Measurements from ENCODE around the gene ATP13A3.
"Not testable (repeated sequence)": the region's sequence is repeated elsewhere in the genome, so short reads cannot be mapped to it uniquely, and the experiment has no call there.

ATP13A3 gene

DNA sequence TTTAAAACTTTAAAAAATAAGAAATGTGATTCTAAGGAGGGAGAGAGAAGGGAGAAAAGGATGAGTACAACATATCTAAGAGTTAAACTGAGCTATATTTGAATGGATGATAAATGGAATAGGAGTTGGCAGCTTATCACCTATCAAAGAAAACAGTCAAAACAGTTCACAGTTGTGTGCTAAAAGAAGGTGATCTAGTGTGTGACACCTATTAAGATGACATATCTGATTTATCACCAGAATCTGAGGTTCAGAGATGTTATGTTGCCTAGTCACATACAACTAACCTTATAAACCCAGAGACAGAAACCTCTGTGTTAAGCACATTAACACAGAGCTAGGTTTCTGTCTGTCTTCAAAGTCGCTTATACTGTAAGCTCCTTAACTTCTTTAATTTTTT is 3.0 kb downstream of the ATP13A3 start:
- DNase-seq (ENCODE audit: low read depth): no peak
- peak overlapping the region; percentile 10 for H3K4me3 ChIP-seq (ENCODE audit: low read depth, low read length)
- TF ChIP-seq POLR2A (IDR thresholded peaks at IDR 0.05; ENCODE audit: extremely low read depth, insufficient read length): no peak
- TF ChIP-seq, protein P1, sequence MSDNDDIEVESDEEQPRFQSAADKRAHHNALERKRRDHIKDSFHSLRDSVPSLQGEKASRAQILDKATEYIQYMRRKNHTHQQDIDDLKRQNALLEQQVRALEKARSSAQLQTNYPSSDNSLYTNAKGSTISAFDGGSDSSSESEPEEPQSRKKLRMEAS (IDR thresholded peaks at IDR 0.05; ENCODE audit: low read depth, low read length): no peak
- TF ChIP-seq, protein P2, sequence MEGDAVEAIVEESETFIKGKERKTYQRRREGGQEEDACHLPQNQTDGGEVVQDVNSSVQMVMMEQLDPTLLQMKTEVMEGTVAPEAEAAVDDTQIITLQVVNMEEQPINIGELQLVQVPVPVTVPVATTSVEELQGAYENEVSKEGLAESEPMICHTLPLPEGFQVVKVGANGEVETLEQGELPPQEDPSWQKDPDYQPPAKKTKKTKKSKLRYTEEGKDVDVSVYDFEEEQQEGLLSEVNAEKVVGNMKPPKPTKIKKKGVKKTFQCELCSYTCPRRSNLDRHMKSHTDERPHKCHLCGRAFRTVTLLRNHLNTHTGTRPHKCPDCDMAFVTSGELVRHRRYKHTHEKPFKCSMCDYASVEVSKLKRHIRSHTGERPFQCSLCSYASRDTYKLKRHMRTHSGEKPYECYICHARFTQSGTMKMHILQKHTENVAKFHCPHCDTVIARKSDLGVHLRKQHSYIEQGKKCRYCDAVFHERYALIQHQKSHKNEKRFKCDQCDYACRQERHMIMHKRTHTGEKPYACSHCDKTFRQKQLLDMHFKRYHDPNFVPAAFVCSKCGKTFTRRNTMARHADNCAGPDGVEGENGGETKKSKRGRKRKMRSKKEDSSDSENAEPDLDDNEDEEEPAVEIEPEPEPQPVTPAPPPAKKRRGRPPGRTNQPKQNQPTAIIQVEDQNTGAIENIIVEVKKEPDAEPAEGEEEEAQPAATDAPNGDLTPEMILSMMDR (IDR thresholded peaks at IDR 0.05; ENCODE audit: low read depth, low read length): no peak
- no peak for TF ChIP-seq MYC (IDR thresholded peaks at IDR 0.05; ENCODE audit: low read depth, low read length)

DNA sequence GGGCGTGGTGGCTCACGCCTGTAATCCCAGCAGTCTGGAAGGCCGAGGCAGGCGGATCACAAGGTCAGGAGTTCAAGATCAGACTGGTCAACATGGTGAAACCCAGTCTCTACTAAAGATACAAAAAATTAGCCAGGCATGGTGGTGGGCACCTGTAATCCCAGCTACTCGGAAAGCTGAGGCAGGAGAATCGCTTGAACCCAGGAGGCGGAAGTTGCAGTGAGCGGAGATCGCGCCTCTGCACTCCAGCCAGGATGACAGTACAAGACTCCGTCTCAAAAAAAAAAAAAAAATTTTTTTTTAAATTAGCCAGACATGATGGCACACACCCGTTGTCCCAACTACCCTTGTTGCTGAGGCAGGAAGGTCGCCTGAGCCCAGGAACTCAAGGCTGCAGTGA is 4.0 kb downstream of the ATP13A3 start:
- not testable (repeated sequence) for DNase-seq (ENCODE audit: low read depth); H3K4me3 ChIP-seq (ENCODE audit: low read depth, low read length)

GRCh38 chr3:194482196-194482593 is 4.6 kb downstream of the ATP13A3 start:
- no peak for TF ChIP-seq POLR2A (IDR thresholded peaks at IDR 0.05; ENCODE audit: extremely low read depth, insufficient read length)
- DNase-seq (ENCODE audit: low read depth): no peak
- H3K4me3 ChIP-seq (ENCODE audit: low read depth, low read length): no peak overlapping the region

DNA sequence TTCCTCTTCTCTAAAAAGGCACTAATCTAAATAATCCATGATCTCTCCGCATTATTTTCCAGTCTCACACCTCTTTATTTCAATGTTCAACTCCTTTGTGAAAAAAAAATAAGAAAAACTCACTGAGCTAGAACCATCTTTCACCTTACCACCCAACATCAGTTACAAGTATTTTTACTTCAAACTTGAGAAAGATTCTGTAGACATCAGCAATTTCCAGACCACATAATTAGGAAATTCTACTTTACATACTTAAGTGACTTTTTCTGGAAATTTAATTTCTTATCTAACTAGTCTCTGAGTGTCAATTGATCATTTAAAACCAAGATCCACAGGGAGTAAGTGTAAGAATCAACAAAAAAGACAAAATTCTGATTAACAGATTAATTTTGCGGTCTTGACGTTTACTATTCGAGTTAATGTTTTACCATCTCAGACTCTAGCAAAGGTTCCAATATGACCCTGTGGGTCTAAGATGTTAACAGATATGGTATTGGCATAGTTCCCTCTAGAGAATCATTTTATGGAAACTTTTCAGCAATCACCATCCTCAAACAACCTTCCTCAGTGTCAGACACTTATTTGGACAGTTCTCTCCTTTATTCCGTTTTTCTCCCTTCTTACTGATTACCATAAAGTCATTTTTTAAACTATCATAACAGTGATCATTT is 5.1 kb downstream of the ATP13A3 start:
- TF ChIP-seq MYC (IDR thresholded peaks at IDR 0.05; ENCODE audit: low read depth, low read length) (no peak), POLR2A (IDR thresholded peaks at IDR 0.05; ENCODE audit: extremely low read depth, insufficient read length) (no peak)
- TF ChIP-seq, protein P1 (IDR thresholded peaks at IDR 0.05; ENCODE audit: low read depth, low read length): no peak
- TF ChIP-seq, protein P2 (IDR thresholded peaks at IDR 0.05; ENCODE audit: low read depth, low read length): no peak
- H3K4me3 ChIP-seq (ENCODE audit: low read depth, low read length): no peak overlapping the region
- DNase-seq (ENCODE audit: low read depth): no peak

DNA sequence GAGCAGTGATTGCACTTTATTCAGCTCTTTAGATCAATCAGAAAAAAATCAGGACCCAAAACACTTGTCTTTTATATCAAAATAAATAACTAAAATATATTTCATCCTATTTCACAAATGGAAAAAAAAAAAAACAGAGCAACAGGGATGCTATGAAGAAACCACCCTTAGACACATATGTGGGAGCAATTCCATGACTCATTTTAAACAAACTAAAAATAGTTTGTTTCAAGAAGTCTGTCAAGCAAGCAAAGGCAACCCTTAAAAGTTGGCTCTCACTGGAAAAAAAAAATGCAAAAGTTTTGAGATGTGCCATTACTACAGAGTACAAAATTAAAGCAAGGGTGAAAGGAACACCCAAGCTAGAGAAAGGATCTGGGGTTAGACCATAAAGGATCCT is 5.7 kb downstream of the ATP13A3 start:
- peak; percentile 49 for DNase-seq (ENCODE audit: low read depth)
- TF ChIP-seq, protein P1 (IDR thresholded peaks at IDR 0.05; ENCODE audit: low read depth, low read length): no peak
- TF ChIP-seq, protein P2 (IDR thresholded peaks at IDR 0.05; ENCODE audit: low read depth, low read length): no peak
- TF ChIP-seq POLR2A (IDR thresholded peaks at IDR 0.05; ENCODE audit: extremely low read depth, insufficient read length) (no peak), MYC (IDR thresholded peaks at IDR 0.05; ENCODE audit: low read depth, low read length) (no peak)
- H3K4me3 ChIP-seq (ENCODE audit: low read depth, low read length): no peak overlapping the region

DNA sequence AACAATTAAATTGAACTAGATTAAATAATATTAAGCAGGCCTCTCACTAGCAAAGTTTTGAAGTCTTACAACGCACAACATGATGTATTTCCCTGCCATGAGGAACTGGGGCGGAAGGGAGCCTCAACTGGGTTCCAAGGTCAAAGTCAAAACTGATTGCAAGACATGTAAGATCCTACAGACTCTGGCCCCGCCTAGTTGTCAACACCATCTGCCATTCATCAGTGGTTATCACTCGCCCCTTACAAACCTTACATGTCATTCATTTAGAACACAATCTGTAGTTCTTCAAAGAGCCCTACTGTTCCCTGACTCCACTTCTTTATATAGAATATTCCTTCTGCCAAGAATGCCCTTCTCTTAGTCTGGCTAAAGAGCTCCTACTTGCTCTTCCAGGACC is 10.0 kb downstream of the ATP13A3 start:
- peak; percentile 12 for DNase-seq (ENCODE audit: low read depth)
- no peak overlapping the region for H3K4me3 ChIP-seq (ENCODE audit: low read depth, low read length)
- TF ChIP-seq MYC (IDR thresholded peaks at IDR 0.05; ENCODE audit: low read depth, low read length) (no peak), POLR2A (IDR thresholded peaks at IDR 0.05; ENCODE audit: extremely low read depth, insufficient read length) (no peak)
- TF ChIP-seq, protein P2 (IDR thresholded peaks at IDR 0.05; ENCODE audit: low read depth, low read length): no peak
- TF ChIP-seq, protein P1 (IDR thresholded peaks at IDR 0.05; ENCODE audit: low read depth, low read length): no peak

DNA sequence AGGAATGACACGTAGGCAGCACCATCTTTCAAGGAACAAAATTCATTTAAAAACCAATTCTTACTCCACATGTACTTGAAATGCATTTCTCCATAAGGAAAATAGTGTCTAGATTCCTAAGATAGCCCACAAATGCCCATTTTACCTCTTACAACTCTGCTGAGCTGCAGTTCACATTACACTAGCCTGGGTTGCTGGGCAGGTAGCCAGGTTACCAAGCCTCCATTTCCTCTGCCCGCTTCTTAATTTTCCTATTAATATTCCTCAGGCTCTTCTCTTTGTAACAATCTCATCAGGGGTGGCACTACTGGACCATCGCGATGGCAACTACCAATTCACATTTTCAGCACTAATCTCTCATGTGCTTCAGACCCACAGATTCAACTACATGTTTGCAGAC is 10.8 kb downstream of the ATP13A3 start:
- H3K4me3 ChIP-seq (ENCODE audit: low read depth, low read length): no peak overlapping the region
- DNase-seq (ENCODE audit: low read depth): no peak
- TF ChIP-seq, protein P2 (IDR thresholded peaks at IDR 0.05; ENCODE audit: low read depth, low read length): no peak
